ENCODE results near the gene ATP8B4. TPM values are rescaled to one million over a fixed set of nuclear protein-coding genes. Genes with fewer than 3 reads are reported as not detected.

ATP8B4 gene
- polyA plus RNA-seq, 3 donors = 6.1 to 9.6 (median 6.8) TPM

DNA sequence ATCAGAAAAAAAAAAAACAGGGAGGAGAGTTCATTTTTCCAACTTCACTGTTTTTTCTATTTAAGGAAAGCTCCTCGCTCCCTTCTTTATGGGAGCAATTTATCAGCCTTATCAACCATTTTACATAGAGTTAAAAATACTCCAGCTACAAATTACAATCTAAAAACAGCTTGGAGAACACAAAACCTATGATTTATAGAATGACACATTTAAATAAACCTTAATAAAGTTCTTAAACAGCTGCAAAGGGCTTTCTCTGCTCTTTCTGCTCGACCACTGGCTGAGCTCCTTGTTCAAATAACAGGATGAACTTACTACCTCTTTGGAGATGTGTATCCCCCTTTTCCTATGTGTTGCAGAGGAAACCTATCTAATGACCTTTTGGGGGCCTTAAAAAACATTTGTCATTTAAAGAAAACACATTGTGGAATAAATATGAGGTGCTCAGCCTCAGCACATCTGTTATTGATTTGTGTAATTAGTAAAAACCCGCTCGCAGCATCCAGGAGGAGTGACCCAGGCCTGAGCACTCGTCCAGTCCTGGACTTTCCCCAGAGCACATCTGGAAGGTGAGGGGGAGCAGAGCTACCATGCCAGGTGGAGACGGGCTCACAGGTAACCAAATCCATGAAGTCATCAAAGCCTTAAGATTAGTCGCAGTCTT, 231.2 kb downstream of the ATP8B4 start:
- H3K36me3 Mint-ChIP-seq = peaks cover 62 to 67% of the 10 kb centered on the region in 2 donors
- Histone ChIP-seq H2AFZ (ENCODE audit: insufficient read depth, low read depth, low read length, poor library complexity, severe bottlenecking) (no peak overlapping the region), H3K4me2 (replicated peaks; ENCODE audit: extremely low read depth, low read length, poor library complexity, severe bottlenecking) (no peak overlapping the region), H3K27me3 (ENCODE audit: control insufficient read depth in 2 of 2, insufficient read depth in 2 of 2, low read length in 2 of 2) (no peaks in the 10 kb centered on the region), H3K4me3 (replicated peaks in 1 of 3; ENCODE audit: low read depth in 2 of 3, low read length in 3 of 3) (no peak overlapping the region), H3K9ac (ENCODE audit: insufficient read depth, low read length, poor library complexity, severe bottlenecking) (no peak overlapping the region), H3K79me2 (ENCODE audit: insufficient read depth, low read length) (no peaks in the 10 kb centered on the region), H3K36me3 (replicated peaks in 1 of 2; ENCODE audit: control insufficient read depth in 1 of 2, insufficient read depth in 2 of 2, low read length in 2 of 2) (peaks cover 34 to 84% of the 10 kb centered on the region in 2 donors), H3K27ac (ENCODE audit: low read depth in 1 of 2, low read length in 2 of 2) (peak overlapping the region in 1 of 2 donors; percentile 15), H3K9me3 (replicated peaks in 1 of 2; ENCODE audit: control insufficient read depth in 1 of 2, insufficient read depth in 1 of 2, low read length in 2 of 2) (no peaks in the 10 kb centered on the region), H4K20me1 (ENCODE audit: insufficient read depth, low read length) (no peaks in the 10 kb centered on the region), H3K4me1 (ENCODE audit: control insufficient read depth in 1 of 2, insufficient read depth in 2 of 2, low read length in 2 of 2) (no peaks in the 10 kb centered on the region)
- H3K27me3 Mint-ChIP-seq (ENCODE audit: low read depth in 3 of 3) = no peaks in the 10 kb centered on the region
- H3K9me3 Mint-ChIP-seq = no peaks in the 10 kb centered on the region
- TF ChIP-seq, protein P1, sequence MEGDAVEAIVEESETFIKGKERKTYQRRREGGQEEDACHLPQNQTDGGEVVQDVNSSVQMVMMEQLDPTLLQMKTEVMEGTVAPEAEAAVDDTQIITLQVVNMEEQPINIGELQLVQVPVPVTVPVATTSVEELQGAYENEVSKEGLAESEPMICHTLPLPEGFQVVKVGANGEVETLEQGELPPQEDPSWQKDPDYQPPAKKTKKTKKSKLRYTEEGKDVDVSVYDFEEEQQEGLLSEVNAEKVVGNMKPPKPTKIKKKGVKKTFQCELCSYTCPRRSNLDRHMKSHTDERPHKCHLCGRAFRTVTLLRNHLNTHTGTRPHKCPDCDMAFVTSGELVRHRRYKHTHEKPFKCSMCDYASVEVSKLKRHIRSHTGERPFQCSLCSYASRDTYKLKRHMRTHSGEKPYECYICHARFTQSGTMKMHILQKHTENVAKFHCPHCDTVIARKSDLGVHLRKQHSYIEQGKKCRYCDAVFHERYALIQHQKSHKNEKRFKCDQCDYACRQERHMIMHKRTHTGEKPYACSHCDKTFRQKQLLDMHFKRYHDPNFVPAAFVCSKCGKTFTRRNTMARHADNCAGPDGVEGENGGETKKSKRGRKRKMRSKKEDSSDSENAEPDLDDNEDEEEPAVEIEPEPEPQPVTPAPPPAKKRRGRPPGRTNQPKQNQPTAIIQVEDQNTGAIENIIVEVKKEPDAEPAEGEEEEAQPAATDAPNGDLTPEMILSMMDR (IDR thresholded peaks at IDR 0.05) = no peak
- WGBS (ENCODE audit: insufficient coverage) = 95% methylated on average over 3 of the region's 7 CpGs
- no peak overlapping the region for H3K4me3 Mint-ChIP-seq
- peak overlapping the region in 1 of 7 donors; percentile 77 for H3K27ac Mint-ChIP-seq
- DNase-seq = no peak
- no peaks in the 10 kb centered on the region for H3K4me1 Mint-ChIP-seq
- intact Hi-C loops (cut with micrococcal nuclease) = no loop called here

DNA sequence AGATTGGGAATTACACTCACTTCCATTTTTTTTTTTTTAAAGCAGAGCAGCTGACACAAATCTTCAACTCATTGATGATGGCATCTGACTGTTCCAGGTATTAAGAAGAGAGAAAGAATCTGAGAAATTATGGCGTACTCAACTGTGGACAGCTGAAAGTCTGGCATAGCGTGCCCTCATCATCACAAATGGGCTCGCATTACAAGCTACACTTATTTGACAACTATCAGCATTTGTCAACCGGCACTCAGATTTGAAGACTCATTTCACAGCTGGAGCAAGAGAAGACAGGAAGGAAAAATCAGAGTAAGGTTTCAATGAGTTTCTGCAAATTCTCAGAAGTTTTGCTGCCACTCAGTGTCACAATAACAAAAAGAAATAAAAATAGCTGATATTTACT, 235.9 kb downstream of the ATP8B4 start:
- H3K4me3 ChIP-seq (replicated peaks in 1 of 3; ENCODE audit: low read depth in 2 of 3, low read length in 3 of 3) = no peak overlapping the region
- H3K9ac ChIP-seq (ENCODE audit: insufficient read depth, low read length, poor library complexity, severe bottlenecking) = no peak overlapping the region
- H3K4me2 ChIP-seq (replicated peaks; ENCODE audit: extremely low read depth, low read length, poor library complexity, severe bottlenecking) = no peak overlapping the region
- Mint-ChIP-seq H3K4me3 (no peak overlapping the region), H3K9me3 (no peaks in the 10 kb centered on the region), H3K4me1 (no peaks in the 10 kb centered on the region), H3K36me3 (peaks cover 43 to 56% of the 10 kb centered on the region in 2 donors), H3K27me3 (ENCODE audit: low read depth in 3 of 3) (no peaks in the 10 kb centered on the region), H3K27ac (no peak overlapping the region)
- no peak overlapping the region for H3K27ac ChIP-seq (ENCODE audit: low read depth in 1 of 2, low read length in 2 of 2)
- intact Hi-C loops (cut with micrococcal nuclease) = no loop called here
- no peaks in the 10 kb centered on the region for H3K27me3 ChIP-seq (ENCODE audit: control insufficient read depth in 2 of 2, insufficient read depth in 2 of 2, low read length in 2 of 2)
- H3K4me1 ChIP-seq (ENCODE audit: control insufficient read depth in 1 of 2, insufficient read depth in 2 of 2, low read length in 2 of 2) = no peaks in the 10 kb centered on the region
- H3K79me2 ChIP-seq (ENCODE audit: insufficient read depth, low read length) = no peaks in the 10 kb centered on the region
- DNase-seq = no peak
- H2AFZ ChIP-seq (ENCODE audit: insufficient read depth, low read depth, low read length, poor library complexity, severe bottlenecking) = no peak overlapping the region
- WGBS (ENCODE audit: insufficient coverage) = no CpG with 5 or more reads among the region's 4 CpGs
- no peaks in the 10 kb centered on the region for H3K9me3 ChIP-seq (replicated peaks in 1 of 2; ENCODE audit: control insufficient read depth in 1 of 2, insufficient read depth in 1 of 2, low read length in 2 of 2)
- H3K36me3 ChIP-seq (replicated peaks in 1 of 2; ENCODE audit: control insufficient read depth in 1 of 2, insufficient read depth in 2 of 2, low read length in 2 of 2) = peaks cover 28 to 72% of the 10 kb centered on the region in 2 donors
- TF ChIP-seq, protein P1 (IDR thresholded peaks at IDR 0.05) = no peak
- no peaks in the 10 kb centered on the region for H4K20me1 ChIP-seq (ENCODE audit: insufficient read depth, low read length)

Data from CD14-positive monocyte (primary cell).